HG02610 (cell line): ENCODE data around the gene GGNBP2.
"Not testable (repeated sequence)": the region's sequence is repeated elsewhere in the genome, so short reads cannot be mapped to it uniquely, and the experiment has no call there.

Source experiments
- ATAC-seq: cut with Tn5 transposase; IDR thresholded peaks from one replicate; pipeline ENCODE4 v1.9.1; 2021; ENCODE audit warnings: mild to moderate bottlenecking, moderate library complexity; ENCODE audit not compliant: unreplicated experiment

GGNBP2 gene

GRCh38 chr17:36599546-36600250 is 55.0 kb downstream of the GGNBP2 start:
- no peak for ATAC-seq

- ATAC-seq, result no peak
Measured at GRCh38 chr17:36600465-36600864, 55.7 kb downstream of the GGNBP2 start.

GRCh38 chr17:36600936-36601302 is 56.2 kb downstream of the GGNBP2 start:
- ATAC-seq, result no peak

GRCh38 chr17:36601303-36602029 is 56.7 kb downstream of the GGNBP2 start, which contains the start of gene MRM1:
MRM1 (plus strand) TSS chr17:36601583; CDS start chr17:36601811, 228 bp downstream.
- ATAC-seq, result peak; percentile 84

GRCh38 chr17:36602030-36602748 is 57.5 kb downstream of the GGNBP2 start:
- peak; percentile 3 for ATAC-seq

GRCh38 chr17:36602924-36603384 is 58.2 kb downstream of the GGNBP2 start:
- no peak for ATAC-seq

GRCh38 chr17:36605028-36605427 is 60.3 kb downstream of the GGNBP2 start:
- ATAC-seq, result not testable (repeated sequence)

GRCh38 chr17:36608280-36608679 is 63.6 kb downstream of the GGNBP2 start:
- no peak for ATAC-seq

GRCh38 chr17:36608794-36609497 is 64.2 kb downstream of the GGNBP2 start:
- no peak for ATAC-seq

GRCh38 chr17:36609498-36609862 is 64.8 kb downstream of the GGNBP2 start:
- ATAC-seq, result no peak

GRCh38 chr17:36610474-36610873 is 65.8 kb downstream of the GGNBP2 start:
- ATAC-seq, result no peak

- ATAC-seq, result no peak
Measured at GRCh38 chr17:36611345-36612072, 66.8 kb downstream of the GGNBP2 start.

- no peak for ATAC-seq
Measured at GRCh38 chr17:36612323-36612722, 67.6 kb downstream of the GGNBP2 start.

GRCh38 chr17:36613155-36613554 is 68.4 kb downstream of the GGNBP2 start:
- no peak for ATAC-seq

GRCh38 chr17:36614081-36614480 is 69.4 kb downstream of the GGNBP2 start:
- no peak for ATAC-seq

GRCh38 chr17:36614933-36615332 is 70.2 kb downstream of the GGNBP2 start:
- ATAC-seq, result no peak

- no peak for ATAC-seq
Measured at GRCh38 chr17:36616061-36617029, 71.6 kb downstream of the GGNBP2 start.

- ATAC-seq, result no peak
Measured at GRCh38 chr17:36617773-36618172, 73.1 kb downstream of the GGNBP2 start.

- no peak for ATAC-seq
Measured at GRCh38 chr17:36623281-36623680, 78.6 kb downstream of the GGNBP2 start.
